Stomach (tissue), 9 donors: ENCODE data around the gene FLYWCH1. TPM values are rescaled to one million over a fixed set of nuclear protein-coding genes. Genes with fewer than 3 reads are reported as not detected.

Experiments
- DNase-seq, 2 donors: peaks; one replicate each; pipeline versions ENCODE4 v3.0.0 to v3.0.0-alpha.2; 2013 to 2019
- H3K27ac ChIP-seq, 5 donors: fragments of 200-600 bp in 4 of 5; sonication (generic) in 4 of 5; one replicate each; pipeline ENCODE4 v1.5.1; 2013 to 2019; ENCODE audit warnings: mild to moderate bottlenecking in 1 of 5, moderate library complexity in 1 of 5
- H3K27me3 ChIP-seq, 3 donors: fragments of 200-600 bp; sonication (generic); one replicate each; pipeline ENCODE4 v1.5.1; 2017 to 2019; ENCODE audit warnings: mixed run types in 1 of 3
- H3K36me3 ChIP-seq, 4 donors: fragments of 200-600 bp; sonication (generic); 1 replicate in 3 of 4; 2 replicates in 1 of 4; pipeline ENCODE4 v1.5.1; 2016 to 2019
- H3K4me1 ChIP-seq, 4 donors: fragments of 200-600 bp; sonication (generic); one replicate each; pipeline ENCODE4 v1.5.1; 2016 to 2019
- H3K4me3 ChIP-seq, 4 donors: fragments of 200-600 bp; sonication (generic) in 3 of 4; one replicate each; pipeline ENCODE4 v1.5.1; 2016 to 2019; ENCODE audit warnings: mild to moderate bottlenecking in 1 of 4
- H3K9me3 ChIP-seq, 4 donors: fragments of 200-600 bp; sonication (generic); one replicate each; pipeline ENCODE4 v1.5.1; 2016 to 2019
- CTCF ChIP-seq, 7 experiments: fragments of 450-650 bp in 4 of 7; fragments of 200-600 bp in 3 of 7; sonication (generic) in 3 of 7; IDR thresholded peaks; one replicate each; pipeline ENCODE4 v1.5.1; 2016 to 2019; ENCODE audit warnings: antibody characterized with exemption in 7 of 7, control low read depth in 2 of 7, mild to moderate bottlenecking in 1 of 7
- EP300 ChIP-seq: sonication (generic); formaldehyde crosslinking; IDR thresholded peaks from one replicate; pipeline ENCODE4 v1.6.1; 2017; ENCODE audit warnings: antibody characterized with exemption
- POLR2A ChIP-seq, 4 donors: fragments of 450-650 bp; IDR thresholded peaks; one replicate each; pipeline ENCODE4 v1.6.1; 2016; ENCODE audit warnings: antibody characterized with exemption in 4 of 4, control low read depth in 2 of 4, mild to moderate bottlenecking in 1 of 4, moderate library complexity in 1 of 4
- POLR2AphosphoS5 ChIP-seq, 3 donors: sonication (generic); formaldehyde crosslinking; IDR thresholded peaks; one replicate each; pipeline ENCODE4 v1.6.1; 2016; ENCODE audit warnings: antibody characterized with exemption in 3 of 3
- WGBS, 5 donors: extraction: QIAGEN DNeasy Blood & Tissue Kit in 3 of 5; methylation state at CpG; one replicate each; pipeline versions ENCODE4 v1.1.5 to v1.1.7; 2013 to 2018; 5-methylcytosine and 5-hydroxymethylcytosine counted together
- intact Hi-C: fragments of 100-400 bp; cut with DNase I; formaldehyde crosslinking; loops from one replicate; pipeline ENCODE4 v1.15.1; 2023; ENCODE audit warnings: low total_unique reads
- polyA plus RNA-seq, 3 donors: library from polyadenylated mRNA; stranded (reverse); fragments of 200-250 nt; gene quantifications; one replicate each; pipeline ENCODE4 v1.2.3, GENCODE V29; 2013
- total RNA-seq, 5 donors: library from RNA; depleted of rRNA; stranded (reverse); fragments of >200 nt; gene quantifications; one replicate each; pipeline versions ENCODE4 v1.1.0 to v1.2.3, GENCODE V29; 2014 to 2016
- donor health status: healthy with polysubstance abuse.
- donor health status: Bipolar disorder and iron deficiency.
- donor health status: healthy.

The FLYWCH1 gene
- total and polyA plus RNA-seq, 8 donors = 8.1 to 121 (median 17.6) TPM

GRCh38 chr16:2895813-2896212 is 15.9 kb upstream of the FLYWCH1 start:
- Histone ChIP-seq H3K4me1 (peaks cover 0 to 2% (median 0%) of the 10 kb centered on the region in 4 donors), H3K27ac (no peak overlapping the region), H3K4me3 (no peak overlapping the region), H3K27me3 (no peaks in the 10 kb centered on the region), H3K36me3 (peaks cover 7 to 61% (median 44%) of the 10 kb centered on the region in 4 donors), H3K9me3 (no peaks in the 10 kb centered on the region)
- 55 to 83% (median 65%) methylated on average over 2 to 4 of the region's 4 CpGs for WGBS, 5 donors
- DNase-seq = no peak
- intact Hi-C loops = no loop called here
- TF ChIP-seq POLR2AphosphoS5 (IDR thresholded peaks at IDR 0.05) (no peak), CTCF (IDR thresholded peaks at IDR 0.05) (no peak), POLR2A (IDR thresholded peaks at IDR 0.05) (no peak)

- TF ChIP-seq EP300 (no peak), CTCF (IDR thresholded peaks at IDR 0.05) (no peak), POLR2A (IDR thresholded peaks at IDR 0.05) (no peak), POLR2AphosphoS5 (IDR thresholded peaks at IDR 0.05) (no peak)
- no peak overlapping the region for H3K4me3 ChIP-seq
- intact Hi-C loops = no loop called here
- H3K27me3 ChIP-seq = no peaks in the 10 kb centered on the region
- 95 to 97% (median 96%) methylated on average over 6 to 19 of the region's 19 CpGs for WGBS, 5 donors
- DNase-seq = no peak
- H3K36me3 ChIP-seq = peaks cover 7 to 65% (median 44%) of the 10 kb centered on the region in 4 donors
- no peaks in the 10 kb centered on the region for H3K4me1 ChIP-seq
- no peaks in the 10 kb centered on the region for H3K9me3 ChIP-seq
- H3K27ac ChIP-seq = no peak overlapping the region
Measured at GRCh38 chr16:2896480-2897010, 15.2 kb upstream of the FLYWCH1 start.

DNA sequence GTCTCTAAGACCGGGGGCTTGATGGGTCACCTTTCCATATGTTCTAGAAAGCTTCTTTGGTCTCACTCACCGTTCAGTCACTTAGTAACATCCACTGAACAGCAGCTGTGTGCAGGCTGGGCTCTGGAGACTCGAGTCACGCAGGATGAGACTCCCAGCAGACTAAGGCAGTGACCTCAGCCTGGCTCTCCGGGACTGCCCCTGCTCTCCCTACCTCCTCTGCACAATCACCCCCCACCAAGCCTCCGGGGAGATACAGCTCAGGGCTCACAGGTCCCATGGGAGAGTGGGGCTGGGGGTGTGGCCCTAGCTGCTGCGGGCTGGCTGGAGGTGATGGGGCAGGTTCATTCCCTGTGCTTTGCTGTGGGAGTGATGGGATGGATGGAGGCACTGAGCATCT is 14.6 kb upstream of the FLYWCH1 start:
- H3K4me3 ChIP-seq = no peak overlapping the region
- H3K27me3 ChIP-seq = no peaks in the 10 kb centered on the region
- WGBS, 5 donors = 79 to 91% (median 85%) methylated on average over 7 of the region's 7 CpGs
- intact Hi-C loops = no loop called here
- H3K9me3 ChIP-seq = no peaks in the 10 kb centered on the region
- H3K4me1 ChIP-seq = no peaks in the 10 kb centered on the region
- no peak for DNase-seq
- no peak for TF ChIP-seq CTCF (IDR thresholded peaks at IDR 0.05)
- TF ChIP-seq POLR2AphosphoS5 (IDR thresholded peaks at IDR 0.05) = no peak
- no peak for TF ChIP-seq EP300
- TF ChIP-seq POLR2A (IDR thresholded peaks at IDR 0.05) = no peak
- H3K36me3 ChIP-seq = peaks cover 7 to 65% (median 44%) of the 10 kb centered on the region in 4 donors
- no peak overlapping the region for H3K27ac ChIP-seq

DNA sequence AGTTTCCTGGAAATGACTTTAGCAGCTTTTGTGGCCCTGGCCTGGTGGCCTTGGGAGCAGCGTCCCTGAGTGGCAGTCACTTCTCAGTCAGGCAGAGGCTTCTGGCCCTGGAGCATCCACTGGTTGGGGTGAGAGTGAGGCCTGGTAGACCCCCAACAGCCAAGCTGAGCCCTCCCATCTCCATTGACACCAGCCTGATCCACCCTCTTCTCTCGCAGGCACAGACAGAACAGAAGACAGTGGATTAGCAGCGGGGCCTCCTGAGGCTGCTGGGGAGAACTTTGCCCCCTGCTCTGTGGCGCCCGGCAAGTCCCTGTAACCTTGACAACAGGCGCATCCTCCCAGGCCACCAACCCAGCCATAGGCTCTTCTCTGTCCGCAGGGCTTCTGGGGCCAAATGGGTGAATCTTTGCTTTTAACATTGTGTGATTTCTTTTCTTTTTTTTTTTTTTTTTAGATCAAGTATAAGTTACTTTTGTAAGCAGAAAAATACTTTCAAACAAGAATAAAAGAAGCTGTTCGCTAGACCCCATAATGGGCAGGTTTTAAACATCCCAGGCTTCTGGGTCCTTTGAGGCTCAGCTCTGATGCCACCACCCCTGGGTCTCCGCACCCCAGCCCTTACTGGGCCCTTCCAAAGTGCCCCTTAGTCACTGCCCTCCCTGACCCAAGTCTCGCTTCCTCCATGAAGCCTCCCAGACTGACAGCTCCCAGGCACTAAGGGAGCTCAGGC is 12.7 kb upstream of the FLYWCH1 start:
- no peak overlapping the region for H3K4me3 ChIP-seq
- no peak overlapping the region for H3K27ac ChIP-seq
- intact Hi-C loops = no loop called here
- H3K36me3 ChIP-seq = peaks cover 7 to 65% (median 44%) of the 10 kb centered on the region in 4 donors
- no peaks in the 10 kb centered on the region for H3K9me3 ChIP-seq
- 77 to 90% (median 87%) methylated on average over 10 of the region's 10 CpGs for WGBS, 5 donors
- peaks cover 6 to 8% (median 6%) of the 10 kb centered on the region in 4 donors for H3K4me1 ChIP-seq
- TF ChIP-seq POLR2AphosphoS5 (IDR thresholded peaks at IDR 0.05) (no peak), POLR2A (IDR thresholded peaks at IDR 0.05) (no peak), CTCF (IDR thresholded peaks at IDR 0.05) (no peak), EP300 (no peak)
- no peak for DNase-seq
- H3K27me3 ChIP-seq = no peaks in the 10 kb centered on the region
